Esophagus squamous epithelium (tissue), 4 donors: ENCODE data around the gene RASEF.

ENCODE experiments used
- POLR2A ChIP-seq, 4 donors: fragments of 450-650 bp; IDR thresholded peaks; one replicate each; pipeline ENCODE4 v1.6.1; 2017; ENCODE audit warnings: antibody characterized with exemption in 4 of 4, mild to moderate bottlenecking in 4 of 4, moderate library complexity in 3 of 4
- TF ChIP-seq, protein P1 (sequence below), 6 experiments: fragments of 450-650 bp in 4 of 6; fragments of 200-600 bp in 2 of 6; sonication (generic) in 2 of 6; IDR thresholded peaks; one replicate each; pipeline ENCODE4 v1.5.1; 2016 to 2019; ENCODE audit warnings: antibody characterized with exemption in 6 of 6, mild to moderate bottlenecking in 4 of 6, moderate library complexity in 4 of 6

DNA sequence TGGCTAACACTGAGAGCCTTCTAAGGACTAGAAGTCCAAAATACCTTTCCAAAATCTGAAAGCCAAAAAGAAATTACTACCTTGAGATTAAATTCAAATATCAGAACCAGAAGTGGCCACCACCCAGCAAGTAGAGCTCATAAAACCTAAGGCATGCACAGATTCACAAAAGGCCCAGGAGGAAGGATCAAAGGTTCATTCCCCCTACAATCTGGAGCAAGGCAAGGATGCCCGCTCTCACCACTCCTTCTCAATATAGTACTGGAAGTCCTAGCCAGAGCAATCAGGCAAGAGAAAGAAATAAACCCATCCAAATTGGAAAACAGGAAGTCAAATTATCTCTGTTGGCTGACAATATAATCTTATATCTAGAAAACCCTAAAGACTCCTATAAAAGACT lies 6.0 kb downstream of the RASEF start:
- TF ChIP-seq, protein P1, sequence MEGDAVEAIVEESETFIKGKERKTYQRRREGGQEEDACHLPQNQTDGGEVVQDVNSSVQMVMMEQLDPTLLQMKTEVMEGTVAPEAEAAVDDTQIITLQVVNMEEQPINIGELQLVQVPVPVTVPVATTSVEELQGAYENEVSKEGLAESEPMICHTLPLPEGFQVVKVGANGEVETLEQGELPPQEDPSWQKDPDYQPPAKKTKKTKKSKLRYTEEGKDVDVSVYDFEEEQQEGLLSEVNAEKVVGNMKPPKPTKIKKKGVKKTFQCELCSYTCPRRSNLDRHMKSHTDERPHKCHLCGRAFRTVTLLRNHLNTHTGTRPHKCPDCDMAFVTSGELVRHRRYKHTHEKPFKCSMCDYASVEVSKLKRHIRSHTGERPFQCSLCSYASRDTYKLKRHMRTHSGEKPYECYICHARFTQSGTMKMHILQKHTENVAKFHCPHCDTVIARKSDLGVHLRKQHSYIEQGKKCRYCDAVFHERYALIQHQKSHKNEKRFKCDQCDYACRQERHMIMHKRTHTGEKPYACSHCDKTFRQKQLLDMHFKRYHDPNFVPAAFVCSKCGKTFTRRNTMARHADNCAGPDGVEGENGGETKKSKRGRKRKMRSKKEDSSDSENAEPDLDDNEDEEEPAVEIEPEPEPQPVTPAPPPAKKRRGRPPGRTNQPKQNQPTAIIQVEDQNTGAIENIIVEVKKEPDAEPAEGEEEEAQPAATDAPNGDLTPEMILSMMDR (IDR thresholded peaks at IDR 0.05): no peak
- TF ChIP-seq POLR2A (IDR thresholded peaks at IDR 0.05): no peak
